ENCODE measurements around the gene ZNF805. TPM values are rescaled to one million over a fixed set of nuclear protein-coding genes. Genes with fewer than 3 reads are reported as not detected.
A peak's percentile ranks its signal among the peaks of the same experiment; 100 is the strongest.

ZNF805 gene
- polyA plus RNA-seq, 1 of the 3 experiments (the other 2 are of a cell fraction), result 1.5 TPM

GRCh38 chr19:57269515-57270250, 29.3 kb downstream of the ZNF805 start:
- H3K27ac ChIP-seq (ENCODE audit: low read depth in 2 of 2, low read length in 1 of 2), result peak overlapping the region in 1 of 2 experiments; percentile 63; a peak in 2 of 4 replicates
- H3K4me1 ChIP-seq (ENCODE audit: control insufficient read depth in 1 of 2, insufficient read depth in 2 of 2, low read depth in 1 of 2, low read length in 1 of 2), result peaks cover 0 to 13% of the 10 kb centered on the region in 2 experiments; a peak in 1 of 4 replicates
- WGBS (ENCODE audit: low lambda C conversion rate), result 81% methylated on average over 4 of the region's 4 CpGs
- CTCF ChIA-PET, result no interaction called here
- H3K79me2 ChIP-seq (ENCODE audit: insufficient read depth), result no peaks in the 10 kb centered on the region
- peaks cover 21% of the 10 kb centered on the region for H3F3A ChIP-seq (replicated peaks; ENCODE audit: insufficient read depth)
- peak; percentile 7 for DNase-seq
- POLR2A ChIA-PET, result no interaction called here
- H3K9me3 ChIP-seq, result no peaks in the 10 kb centered on the region
- H3K9ac ChIP-seq, result no peak overlapping the region
- H3K36me3 ChIP-seq (replicated peaks in 1 of 2; ENCODE audit: control insufficient read depth in 1 of 2, insufficient read depth in 2 of 2, low read length in 1 of 2), result peaks cover 0 to 4% of the 10 kb centered on the region in 2 experiments
- H3K9me2 ChIP-seq, result no peaks in the 10 kb centered on the region
- no peak overlapping the region for H3K4me3 ChIP-seq (ENCODE audit: low read depth in 2 of 2, low read length in 1 of 2)
- H3K27me3 ChIP-seq (ENCODE audit: insufficient read depth), result no peaks in the 10 kb centered on the region
- H4K20me1 ChIP-seq (ENCODE audit: insufficient read depth), result no peaks in the 10 kb centered on the region
- H2AFZ ChIP-seq (ENCODE audit: low read depth), result no peak overlapping the region
- H3K4me2 ChIP-seq, result peak overlapping the region; percentile 37; the same call in 1 of the 2 replicates
- TF ChIP-seq SMC3 (IDR thresholded peaks at IDR 0.05; ENCODE audit: low read depth, low read length) (no peak), NRF1 (IDR thresholded peaks at IDR 0.05; ENCODE audit: low read depth, low read length) (no peak), TEAD4 (IDR thresholded peaks at IDR 0.05; ENCODE audit: borderline replicate concordance, insufficient read depth) (no peak), CTCF (IDR thresholded peaks at IDR 0.05) (no peak), GABPA (IDR thresholded peaks at IDR 0.05; ENCODE audit: low read depth) (no peak), RFX5 (IDR thresholded peaks at IDR 0.05; ENCODE audit: low read length) (no peak), RCOR1 (IDR thresholded peaks at IDR 0.05; ENCODE audit: low read length) (no peak), YY1 (IDR thresholded peaks at IDR 0.05; ENCODE audit: low read depth) (no peak), REST (IDR thresholded peaks at IDR 0.05; ENCODE audit: low read depth, low read length) (peak; percentile 81), TCF12 (IDR thresholded peaks at IDR 0.05) (peak; percentile 32; the same call in 1 of the 2 replicates), GATA2 (CRISPR knock-in tag; IDR thresholded peaks at IDR 0.05) (no peak), IRF3 (IDR thresholded peaks at IDR 0.05; ENCODE audit: low read depth, low read length) (no peak), RXRA (IDR thresholded peaks at IDR 0.05; ENCODE audit: borderline replicate concordance, low read depth) (no peak), POLR2AphosphoS5 (IDR thresholded peaks at IDR 0.05; ENCODE audit: low read depth, low read length) (no peak; the same call in 1 of the 2 replicates), JUND (IDR thresholded peaks at IDR 0.05) (peak; percentile 74), SIN3A (IDR thresholded peaks at IDR 0.05; ENCODE audit: borderline replicate concordance, low read depth, low read length) (no peak), USF1 (IDR thresholded peaks at IDR 0.05; ENCODE audit: borderline replicate concordance, low read depth) (no peak), PBX3 (IDR thresholded peaks at IDR 0.05) (no peak), ZBTB33 (IDR thresholded peaks at IDR 0.05; ENCODE audit: borderline replicate concordance, low read depth) (no peak), ELF1 (IDR thresholded peaks at IDR 0.05) (no peak), CHD2 (IDR thresholded peaks at IDR 0.05; ENCODE audit: low read length, partially characterized antibody) (no peak), FOSL2 (IDR thresholded peaks at IDR 0.05; ENCODE audit: borderline replicate concordance, low read depth) (peak; percentile 83), FOXM1 (IDR thresholded peaks at IDR 0.05; ENCODE audit: low read depth) (no peak), MXI1 (IDR thresholded peaks at IDR 0.05; ENCODE audit: low read depth, low read length) (no peak)
